MV-4-11 (cell line): ENCODE results near the gene ASPG.
A peak's percentile ranks its signal among the peaks of the same experiment; 100 is the strongest.
"Not testable (repeated sequence)": the region's sequence is repeated elsewhere in the genome, so short reads cannot be mapped to it uniquely, and the experiment has no call there.

ENCODE experiments used
- DNase-seq: peaks from one replicate; lab custom pipeline; 2025; lab: John Stamatoyannopoulos, UW

The ASPG gene

DNA sequence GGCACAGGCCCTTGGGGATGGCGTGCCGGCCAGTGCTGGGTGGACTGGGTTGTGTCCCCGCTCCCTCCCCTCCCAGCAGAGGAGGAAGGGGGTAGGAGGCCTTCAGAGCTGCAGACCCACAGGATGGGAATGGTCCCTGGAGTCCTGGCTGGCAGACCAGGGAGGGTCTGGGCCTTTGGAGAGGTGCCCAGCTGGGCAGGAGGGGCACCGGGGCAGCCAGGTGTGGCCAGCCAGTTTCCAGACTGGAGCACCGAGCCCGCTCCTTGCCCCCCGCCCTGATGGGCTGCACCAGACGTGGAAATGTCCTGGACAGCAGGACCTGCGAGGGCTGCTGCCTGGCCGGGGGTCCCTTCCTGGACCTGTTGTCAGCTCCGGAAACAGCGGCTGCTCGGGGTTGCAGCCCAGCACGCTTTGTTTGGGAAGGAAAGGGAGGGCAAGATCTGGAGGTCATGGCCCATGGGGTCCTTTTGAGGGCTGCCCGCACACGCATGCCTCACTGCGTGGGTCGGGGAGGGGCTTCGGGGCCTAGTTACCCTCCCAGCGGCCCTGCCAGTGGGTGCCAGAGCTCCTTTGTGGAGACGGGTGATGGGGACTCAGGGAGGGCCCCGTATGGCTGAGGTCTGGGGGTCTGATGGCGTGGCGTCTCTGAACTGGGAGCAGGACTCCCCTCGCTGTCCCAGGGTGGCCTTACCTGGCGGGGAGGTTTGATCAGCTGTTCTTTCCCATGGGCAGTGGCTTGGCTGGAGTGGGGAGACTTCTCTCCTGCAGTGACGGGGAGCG lies 62.0 kb downstream of the ASPG start:
- DNase-seq, result no peak

DNA sequence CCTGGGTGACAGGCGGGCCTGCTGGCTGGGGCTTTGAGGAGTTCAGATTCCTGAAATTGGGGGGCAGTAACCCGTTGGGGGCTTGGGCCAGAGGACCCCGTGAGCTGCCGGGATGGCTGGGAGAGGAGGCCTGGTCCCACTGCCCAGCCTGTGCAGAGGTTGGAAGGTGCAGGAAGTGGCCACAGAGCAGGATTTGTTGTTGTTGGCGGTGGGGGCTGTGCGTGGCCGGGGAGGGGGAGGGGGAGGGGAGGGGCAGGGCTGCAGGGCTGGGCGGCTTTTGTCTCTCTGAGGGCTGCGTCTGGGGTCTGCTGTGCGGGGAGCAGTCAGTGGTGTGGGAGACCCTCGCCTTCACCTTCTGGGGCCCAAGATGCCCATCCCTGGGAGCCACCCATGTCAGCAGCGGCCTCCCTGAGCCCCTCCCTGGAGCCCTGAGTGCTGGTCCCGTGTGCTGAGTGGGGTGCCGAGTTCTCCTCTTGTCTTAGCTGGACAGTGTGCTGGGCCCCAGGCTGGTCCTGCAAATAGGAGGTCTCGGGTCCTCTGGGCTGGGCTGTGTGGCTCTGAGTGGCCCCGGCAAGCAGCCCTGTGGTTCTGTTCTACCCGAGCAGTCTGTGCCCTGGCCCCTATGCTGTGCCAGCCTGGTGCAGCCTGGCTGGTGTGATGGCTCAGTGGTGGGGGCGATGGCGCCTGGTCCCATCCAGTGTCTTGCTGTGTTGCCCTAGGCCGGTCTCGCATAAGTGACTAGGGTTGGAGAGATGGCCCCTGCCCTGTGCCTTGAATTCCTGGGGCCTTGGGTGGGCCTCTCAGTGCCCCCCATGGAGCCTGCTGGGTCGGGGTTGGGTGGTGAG lies 63.2 kb downstream of the ASPG start:
- DNase-seq, result no peak

DNA sequence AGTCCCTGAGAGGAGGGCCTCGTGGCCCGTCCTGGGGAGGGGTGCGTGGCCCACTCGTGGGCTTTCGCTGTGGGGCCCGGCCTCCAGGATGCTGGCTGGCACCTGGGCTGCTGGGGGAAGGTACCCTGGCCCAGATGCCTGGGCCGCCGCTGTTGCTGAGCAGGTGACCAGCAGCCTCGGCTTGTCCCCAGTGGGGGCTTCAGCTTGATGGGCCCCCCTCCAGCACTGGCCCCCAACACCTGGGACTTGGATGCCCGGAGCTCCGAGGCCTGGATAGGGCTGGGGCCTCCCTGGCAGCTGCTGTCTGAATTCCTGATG lies 63.7 kb downstream of the ASPG start:
- DNase-seq, result no peak

DNA sequence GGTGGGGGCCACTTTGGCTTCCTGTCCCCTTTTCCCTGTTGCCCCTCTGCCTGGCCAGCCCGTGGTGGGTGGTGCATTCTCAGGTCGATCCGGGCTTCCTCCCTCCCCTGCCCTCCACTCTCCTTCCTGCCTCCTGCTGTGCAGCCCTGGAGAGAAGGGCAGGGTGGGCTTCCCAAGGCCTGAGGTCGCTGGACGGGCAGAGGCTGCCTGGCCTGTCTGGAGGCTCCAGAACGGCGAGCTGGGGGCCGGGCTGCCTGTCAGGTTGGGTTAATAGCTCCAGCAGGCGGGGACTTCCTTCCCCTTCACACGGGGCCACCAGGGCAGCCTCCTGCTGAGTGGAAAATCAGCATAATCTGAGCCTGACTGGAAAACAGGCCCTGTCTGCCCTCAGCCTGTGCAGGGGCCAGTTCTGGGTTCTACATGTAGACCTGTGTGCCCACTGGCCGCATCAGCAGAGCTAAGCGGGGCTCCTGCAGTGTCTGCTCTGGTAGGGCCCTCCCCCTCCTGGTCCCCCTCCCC lies 64.2 kb downstream of the ASPG start:
- peak; percentile 3 for DNase-seq

DNA sequence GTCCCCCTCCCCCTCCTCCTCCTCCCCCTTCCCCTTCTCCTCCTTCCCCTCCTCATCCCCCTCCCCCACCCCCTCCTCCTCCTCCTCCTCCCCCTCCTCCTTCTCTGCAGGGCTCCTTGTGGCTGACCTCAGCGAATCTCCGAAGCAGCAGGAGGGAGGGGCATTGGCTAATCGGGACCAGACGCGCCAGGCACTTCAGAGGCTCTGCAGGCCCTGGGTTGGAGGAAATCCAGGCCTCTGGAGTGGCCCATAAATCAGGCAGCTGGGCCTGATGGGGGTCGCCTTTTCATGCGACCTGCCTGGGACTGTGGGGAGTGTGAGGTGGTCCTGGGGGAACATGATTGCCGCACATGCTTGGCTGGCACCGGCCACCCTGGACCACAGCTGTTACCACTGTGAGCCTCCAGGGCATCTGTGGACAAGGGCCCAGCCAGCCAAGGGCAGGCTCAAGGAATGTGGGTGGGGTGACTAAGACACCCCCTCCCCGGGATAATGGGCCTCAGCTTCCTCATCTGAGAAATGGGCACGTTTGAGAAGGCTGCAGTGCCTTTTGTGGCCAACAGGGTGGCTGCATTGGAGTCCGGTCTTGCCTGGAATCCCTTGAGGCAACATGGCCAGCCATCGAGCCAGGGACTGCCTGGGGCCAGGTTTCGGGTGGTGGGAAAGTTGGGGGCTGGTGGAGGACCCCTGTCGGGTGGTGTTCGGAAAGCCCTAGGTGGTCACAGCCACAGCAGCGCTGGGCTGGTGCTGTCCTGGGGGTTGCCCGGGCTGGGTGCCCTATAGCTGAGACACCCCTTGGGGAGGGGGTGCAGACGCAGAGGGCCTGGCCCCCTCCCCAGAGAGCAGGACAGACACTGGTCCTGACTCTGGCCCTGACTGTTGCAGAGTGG lies 64.9 kb downstream of the ASPG start:
- no peak for DNase-seq

DNA sequence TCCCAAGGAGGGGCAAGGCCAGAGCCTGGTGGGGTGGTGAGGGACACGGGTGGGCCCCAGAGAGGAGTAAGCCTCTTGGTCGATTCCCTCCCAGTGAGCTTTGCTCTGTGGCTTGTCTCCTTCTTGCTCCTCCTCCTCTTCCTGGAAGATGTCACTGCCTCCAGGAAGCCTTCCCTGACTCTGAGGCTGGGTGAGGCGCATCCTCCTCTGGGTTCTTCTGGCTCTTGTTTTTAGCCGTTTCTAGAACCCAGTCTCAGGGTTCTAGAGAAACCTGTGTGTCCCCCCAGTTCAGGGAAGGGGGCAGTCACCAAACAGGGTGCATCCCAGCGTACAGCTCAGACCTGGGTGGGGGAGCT lies 65.5 kb downstream of the ASPG start:
- DNase-seq, result no peak

DNA sequence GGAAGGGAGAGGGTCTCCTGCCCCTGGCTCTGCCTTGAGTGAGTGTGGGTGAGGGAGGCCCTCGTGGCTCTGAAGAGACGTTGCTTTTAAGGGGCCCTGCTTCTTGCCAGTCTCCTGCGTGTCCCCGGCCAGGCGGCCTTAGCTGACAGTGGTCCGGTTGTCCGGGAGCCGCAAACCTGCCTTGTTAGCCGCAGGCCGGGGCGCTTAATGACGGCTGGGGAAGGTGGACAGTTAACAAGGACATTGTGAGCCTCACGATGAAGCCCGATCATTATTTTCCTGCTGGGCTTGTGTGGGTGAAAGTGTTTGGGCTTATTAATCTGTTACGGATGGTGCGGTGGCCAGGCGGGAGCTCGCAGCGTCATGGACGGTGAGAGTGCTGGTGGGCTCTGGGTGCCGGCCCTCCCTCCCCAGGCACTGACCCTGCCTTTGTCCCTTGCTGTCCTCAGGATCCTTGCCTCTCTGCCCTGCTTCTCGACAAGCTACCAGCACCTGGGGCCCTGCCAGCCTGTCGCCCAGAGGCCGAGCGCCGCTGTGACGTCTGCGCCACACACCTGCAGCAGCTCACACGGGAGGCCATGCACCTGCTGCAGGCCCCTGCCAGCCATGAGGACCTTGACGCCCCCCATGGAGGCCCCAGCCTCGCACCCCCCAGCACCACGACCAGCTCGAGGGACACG lies 66.2 kb downstream of the ASPG start:
- DNase-seq, result no peak

DNA sequence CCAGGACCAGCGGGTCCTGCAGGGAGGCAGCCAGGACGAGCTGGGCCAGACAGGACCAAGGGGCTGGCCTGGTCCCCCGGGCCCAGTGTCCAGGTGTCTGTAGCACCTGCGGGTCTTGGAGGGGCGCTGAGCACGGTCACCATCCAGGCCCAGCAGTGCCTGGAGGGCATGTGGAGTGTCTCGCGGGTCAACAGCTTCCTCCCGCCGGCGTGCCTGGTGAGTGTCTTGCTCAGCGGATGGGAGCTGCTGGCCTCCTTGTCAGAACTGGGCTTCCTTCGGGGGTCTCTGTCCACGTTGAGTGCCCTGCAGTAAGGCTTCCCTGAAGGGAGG lies 66.7 kb downstream of the ASPG start:
- no peak for DNase-seq

DNA sequence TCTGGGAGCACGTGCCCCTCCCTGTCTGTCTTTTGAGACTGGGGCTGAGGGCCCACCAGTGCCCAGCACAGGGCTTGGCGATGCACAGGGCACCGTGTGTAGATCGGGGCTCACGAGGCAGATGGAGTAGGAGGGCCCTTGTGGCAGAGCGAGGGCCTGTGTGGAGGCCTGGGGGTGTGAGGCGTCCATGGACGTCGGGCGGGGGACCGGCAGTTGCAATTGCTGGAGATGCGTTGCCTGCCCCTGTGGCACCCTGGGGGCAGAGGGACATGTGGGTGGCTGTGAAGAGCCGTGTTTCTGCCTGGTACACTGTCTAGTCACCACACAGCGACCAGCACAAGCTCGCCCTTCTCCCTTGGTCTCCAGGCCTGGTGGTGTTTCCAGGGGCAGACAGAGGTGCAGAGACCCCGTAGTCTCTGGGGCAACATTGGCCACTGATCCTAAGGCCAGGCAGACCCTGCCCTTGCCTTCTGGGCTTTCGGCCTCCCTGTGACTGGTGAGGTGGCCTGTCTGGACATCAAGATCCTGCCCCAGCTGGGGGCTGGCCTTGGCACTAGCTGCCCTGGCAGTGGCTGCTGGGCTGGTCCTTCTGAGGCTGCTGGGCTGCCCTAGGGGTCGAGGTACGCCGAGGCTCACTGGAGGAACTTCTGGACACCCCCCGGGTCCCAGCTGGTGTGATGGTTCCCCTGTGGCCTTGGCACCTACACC lies 67.3 kb downstream of the ASPG start:
- DNase-seq, result no peak

DNA sequence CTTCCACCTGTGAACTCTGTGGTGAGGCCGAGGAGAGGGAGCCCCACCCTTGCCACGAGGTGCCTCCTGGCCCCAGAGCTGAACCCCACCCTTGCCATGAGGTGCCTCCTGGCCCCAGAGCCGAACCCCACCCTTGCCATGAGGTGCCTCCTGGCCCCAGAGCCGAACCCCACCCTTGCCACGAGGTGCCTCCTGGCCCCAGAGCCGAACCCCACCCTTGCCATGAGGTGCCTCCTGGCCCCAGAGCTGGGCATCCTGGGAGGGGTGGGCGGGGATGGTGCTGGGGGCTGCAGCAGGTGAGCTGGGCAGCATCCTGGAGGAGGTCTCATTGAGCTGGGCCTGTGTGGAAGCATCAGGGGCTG lies 67.9 kb downstream of the ASPG start:
- not testable (repeated sequence) for DNase-seq

DNA sequence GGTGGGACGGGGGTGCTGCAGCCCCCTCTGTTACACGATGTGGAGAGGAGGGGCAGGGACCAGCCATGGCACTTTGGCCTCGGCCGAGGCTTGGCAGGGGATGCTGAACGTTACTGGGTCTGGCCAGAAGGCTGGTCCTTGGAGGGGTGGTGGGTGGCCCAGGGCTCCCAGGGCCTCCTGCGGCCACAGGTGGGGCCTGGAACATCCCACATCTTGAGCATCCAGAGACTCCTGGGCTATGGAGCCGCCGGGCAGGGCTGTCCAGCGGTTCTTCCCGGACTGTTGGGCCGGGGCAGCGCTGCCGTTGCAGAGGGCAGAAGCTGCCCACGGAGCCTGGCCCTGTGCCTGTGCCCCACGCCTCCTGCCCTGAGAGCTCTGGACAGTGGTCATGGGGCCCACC lies 68.7 kb downstream of the ASPG start:
- no peak for DNase-seq

DNA sequence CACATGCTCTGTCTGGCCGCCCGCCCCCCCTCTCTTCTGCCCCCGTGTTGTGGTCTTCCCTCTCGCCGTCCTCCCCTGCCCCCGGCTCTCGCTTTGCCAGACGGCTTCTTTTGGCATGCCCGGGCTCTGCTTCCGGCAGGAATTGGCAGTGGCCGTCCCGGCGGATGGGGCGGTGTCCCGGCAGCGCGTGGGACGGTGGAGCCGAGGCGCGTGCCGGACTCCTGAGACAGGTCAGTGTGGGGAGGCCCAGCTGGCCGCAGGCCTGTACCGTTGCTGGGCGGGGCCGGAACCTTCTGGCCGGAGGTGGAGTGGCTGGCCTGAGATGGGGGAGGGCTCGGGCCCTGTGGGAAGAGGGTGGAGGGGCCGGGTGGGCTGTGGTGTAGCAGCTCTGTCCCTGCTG lies 70.0 kb downstream of the ASPG start:
- DNase-seq, result no peak

DNA sequence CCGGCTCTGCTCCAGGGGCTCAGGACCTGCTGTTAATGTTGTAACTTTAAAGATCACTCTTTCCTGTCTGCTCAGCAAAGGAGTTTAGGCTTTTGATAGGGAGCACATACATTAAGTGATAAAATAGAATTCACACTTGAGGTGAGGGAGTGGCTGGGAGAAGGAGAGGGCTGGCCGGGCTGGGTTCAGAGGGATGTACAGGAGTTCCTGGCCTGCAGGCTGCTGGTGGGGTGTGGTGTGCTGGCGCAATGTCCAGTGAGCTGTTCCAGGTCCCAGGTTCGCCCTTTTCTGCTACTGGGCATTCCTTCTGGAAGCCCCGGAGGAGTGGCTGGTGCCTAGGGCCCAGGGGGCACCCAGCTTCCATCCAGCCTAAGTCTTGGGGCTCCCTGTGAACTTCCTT lies 70.6 kb downstream of the ASPG start:
- no peak for DNase-seq

DNA sequence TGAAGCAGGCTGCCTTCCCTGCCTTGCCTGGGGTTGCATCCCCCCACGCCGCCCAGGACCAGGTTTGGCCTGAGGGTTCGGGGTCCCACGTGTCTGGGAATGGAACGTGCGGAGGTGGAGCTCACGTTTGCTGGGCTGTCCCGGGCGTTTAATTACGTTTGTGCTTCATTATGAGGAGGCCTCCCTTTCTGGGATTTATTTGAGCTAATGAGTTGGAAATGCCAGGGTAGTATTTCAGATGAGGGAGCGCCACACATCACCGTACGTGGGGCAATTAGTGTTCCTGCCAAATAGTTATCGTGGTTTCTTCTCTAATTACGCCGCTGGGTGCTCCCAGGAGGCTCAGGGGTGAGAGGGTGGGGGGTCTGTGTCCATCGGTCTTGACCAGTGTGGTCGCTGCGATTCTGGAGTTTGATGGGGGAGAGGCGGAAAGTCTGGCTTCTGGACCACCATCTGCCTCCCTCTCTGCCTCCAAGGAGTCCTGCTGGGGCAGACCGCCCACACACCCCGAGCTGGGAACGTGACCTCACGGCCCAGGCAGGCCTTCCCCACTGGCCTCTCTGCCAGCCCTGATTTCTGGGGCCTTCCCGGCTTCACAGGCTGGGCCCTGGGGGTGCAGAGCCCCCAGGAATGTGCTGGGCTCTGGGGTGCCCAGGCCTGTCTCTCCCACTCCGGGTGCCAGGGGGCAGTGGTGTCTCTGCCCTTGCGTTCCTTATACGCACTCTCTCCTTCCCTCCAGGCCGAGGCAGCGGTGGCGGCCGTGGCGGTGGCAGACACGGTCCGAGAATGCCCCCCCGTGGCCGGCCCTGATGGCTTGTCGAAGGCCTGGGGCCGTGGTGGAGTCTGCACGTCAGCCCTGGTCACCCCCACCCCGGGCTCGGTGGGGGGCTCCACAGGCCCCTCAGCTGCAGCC lies 71.8 kb downstream of the ASPG start:
- DNase-seq, result no peak

DNA sequence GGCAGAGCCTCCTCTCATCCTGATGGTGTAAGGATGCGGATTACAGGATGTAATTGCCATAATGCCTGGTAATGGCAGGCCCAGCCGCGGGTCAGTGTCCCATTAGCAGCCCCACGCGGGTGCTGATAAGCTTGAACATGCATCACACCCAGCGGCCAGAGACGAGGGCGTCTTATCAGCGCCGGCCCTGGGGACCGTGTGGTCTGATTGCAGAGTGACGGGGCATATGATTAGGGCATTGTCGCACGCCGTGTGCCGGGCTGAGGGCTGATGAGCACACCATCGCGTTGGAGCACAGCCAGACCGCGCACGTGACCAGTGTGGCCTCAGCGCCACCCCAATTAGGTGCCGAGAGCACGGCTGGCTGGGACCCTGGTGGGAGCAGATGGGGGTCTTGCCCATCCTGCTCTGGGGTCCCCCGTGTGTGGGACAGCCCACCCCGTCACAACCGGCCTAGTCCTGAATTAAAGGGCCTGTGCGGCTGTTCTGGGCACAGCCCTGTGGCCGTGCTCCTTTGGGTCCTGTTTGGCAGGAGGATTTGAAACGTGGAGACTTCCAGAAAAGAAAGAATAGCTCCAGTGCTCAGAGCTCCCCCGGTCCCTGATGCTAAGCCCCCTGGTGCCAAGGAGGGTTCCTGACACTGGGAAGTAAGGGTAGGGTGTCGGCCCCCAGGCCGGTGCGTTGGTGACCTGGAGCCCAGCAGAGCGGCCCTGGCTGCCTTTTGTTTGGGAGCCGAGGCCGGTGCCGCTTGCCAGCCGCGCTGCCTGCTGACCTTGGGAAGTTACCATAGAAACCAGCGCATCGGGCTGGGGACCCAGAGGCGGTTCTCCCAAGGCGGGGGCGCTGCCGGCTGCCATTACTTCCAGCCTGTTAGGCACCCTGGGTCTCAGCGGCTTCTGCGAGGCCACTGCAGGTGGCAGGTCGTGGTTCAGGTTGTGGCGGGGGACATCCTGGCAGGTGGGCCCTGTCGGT lies 73.6 kb downstream of the ASPG start:
- no peak for DNase-seq

DNA sequence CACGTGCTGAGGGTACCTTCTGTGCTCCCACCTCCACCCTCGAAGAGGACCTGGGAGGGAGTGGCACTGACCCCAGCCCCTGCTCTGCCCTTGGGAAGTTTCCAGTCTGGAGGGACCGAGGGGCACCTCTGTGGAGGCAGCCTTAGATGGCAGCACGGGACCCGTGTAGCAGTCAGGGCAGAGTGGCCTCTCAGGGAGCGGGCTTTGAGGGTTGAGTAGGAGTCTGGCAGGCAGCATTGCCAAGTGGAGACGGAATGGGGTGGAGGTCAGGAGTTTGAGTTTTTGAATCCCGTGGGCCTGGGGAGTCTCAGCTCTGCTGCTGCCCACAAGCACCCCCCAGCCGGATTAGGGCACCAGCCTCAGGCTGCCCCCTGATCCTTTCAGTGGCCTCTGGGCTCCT lies 74.5 kb downstream of the ASPG start:
- no peak for DNase-seq

DNA sequence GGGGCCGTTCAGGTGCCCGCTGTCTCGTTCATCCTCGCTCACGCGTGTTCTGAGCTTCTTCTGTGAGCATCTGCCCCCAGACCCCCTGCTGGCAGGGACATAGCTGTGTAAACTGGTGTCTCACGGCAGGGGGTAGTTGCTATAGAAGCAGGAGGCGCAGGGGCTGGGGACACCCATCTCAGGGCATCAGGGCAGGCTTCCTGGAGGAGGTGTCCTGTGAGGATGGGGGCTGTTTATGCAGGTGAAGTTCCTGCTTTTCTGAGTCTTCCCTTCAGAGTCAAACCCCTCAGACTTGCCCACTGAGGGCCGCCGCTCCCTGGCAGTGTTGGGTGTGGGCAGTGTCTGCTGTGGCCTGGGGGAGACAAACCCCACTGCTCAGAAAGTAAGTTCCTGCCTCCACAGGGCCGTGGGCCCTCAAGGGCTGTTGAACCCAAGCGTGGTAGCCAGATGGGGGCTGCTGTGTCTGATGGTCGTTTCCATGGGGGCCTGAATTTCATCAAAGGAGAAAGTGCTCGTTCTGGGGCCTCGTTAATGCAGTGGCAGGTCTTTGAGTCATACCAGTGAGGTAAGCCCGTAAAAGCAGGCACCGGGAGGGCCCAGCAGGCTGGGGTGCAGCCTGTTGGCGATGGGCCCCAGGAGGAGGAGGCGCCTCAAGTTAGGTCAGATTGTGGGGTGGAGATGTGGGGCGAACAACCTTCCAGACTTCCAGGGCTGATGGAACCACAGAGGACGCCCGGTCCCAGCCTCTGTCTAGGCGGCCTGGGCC lies 76.3 kb downstream of the ASPG start:
- DNase-seq, result no peak

DNA sequence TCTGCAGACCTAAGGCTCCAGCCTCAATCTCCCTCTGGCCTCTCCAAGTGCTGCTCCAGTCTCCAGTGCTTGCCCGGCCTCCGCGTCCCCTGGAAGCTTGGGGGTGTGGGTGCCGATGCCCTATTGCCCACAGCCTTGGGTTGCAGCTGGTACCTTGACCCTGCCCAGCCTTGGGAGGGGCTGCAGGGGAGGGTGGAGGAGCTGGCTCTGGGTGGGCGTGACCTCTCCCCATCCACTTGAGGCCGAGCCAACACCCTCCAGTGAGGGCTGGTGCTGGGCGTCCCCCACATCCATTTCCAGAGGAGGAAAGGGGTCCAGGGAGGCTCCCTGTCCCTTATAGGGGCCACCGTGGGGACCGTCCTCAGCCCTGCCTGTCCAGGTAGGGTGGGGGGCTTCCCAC lies 77.0 kb downstream of the ASPG start:
- no peak for DNase-seq
